Transverse colon (tissue), 4 donors: ENCODE results near the gene C20orf202.

Experiments
- POLR2A ChIP-seq: fragments of 450-650 bp; IDR thresholded peaks from one replicate; pipeline ENCODE4 v1.6.1; 2016; ENCODE audit warnings: antibody characterized with exemption, mild to moderate bottlenecking, moderate library complexity
- POLR2AphosphoS5 ChIP-seq, 3 donors: sonication (generic); formaldehyde crosslinking; IDR thresholded peaks; one replicate each; pipeline ENCODE4 v1.6.1; 2016; ENCODE audit warnings: antibody characterized with exemption in 3 of 3
- TF ChIP-seq, protein P1 (sequence below), 5 experiments: fragments of 200-600 bp in 3 of 5; fragments of 450-650 bp in 2 of 5; sonication (generic) in 3 of 5; IDR thresholded peaks; 1 replicate in 2 of 5; 2 replicates in 3 of 5; pipeline ENCODE4 v1.5.1; 2016 to 2017; ENCODE audit warnings: antibody characterized with exemption in 5 of 5, inconsistent platforms in 3 of 5, mild to moderate bottlenecking in 2 of 5, moderate library complexity in 1 of 5

- TF ChIP-seq, protein P1, sequence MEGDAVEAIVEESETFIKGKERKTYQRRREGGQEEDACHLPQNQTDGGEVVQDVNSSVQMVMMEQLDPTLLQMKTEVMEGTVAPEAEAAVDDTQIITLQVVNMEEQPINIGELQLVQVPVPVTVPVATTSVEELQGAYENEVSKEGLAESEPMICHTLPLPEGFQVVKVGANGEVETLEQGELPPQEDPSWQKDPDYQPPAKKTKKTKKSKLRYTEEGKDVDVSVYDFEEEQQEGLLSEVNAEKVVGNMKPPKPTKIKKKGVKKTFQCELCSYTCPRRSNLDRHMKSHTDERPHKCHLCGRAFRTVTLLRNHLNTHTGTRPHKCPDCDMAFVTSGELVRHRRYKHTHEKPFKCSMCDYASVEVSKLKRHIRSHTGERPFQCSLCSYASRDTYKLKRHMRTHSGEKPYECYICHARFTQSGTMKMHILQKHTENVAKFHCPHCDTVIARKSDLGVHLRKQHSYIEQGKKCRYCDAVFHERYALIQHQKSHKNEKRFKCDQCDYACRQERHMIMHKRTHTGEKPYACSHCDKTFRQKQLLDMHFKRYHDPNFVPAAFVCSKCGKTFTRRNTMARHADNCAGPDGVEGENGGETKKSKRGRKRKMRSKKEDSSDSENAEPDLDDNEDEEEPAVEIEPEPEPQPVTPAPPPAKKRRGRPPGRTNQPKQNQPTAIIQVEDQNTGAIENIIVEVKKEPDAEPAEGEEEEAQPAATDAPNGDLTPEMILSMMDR (IDR thresholded peaks at IDR 0.05), result no peak
- TF ChIP-seq POLR2A (no peak), POLR2AphosphoS5 (IDR thresholded peaks at IDR 0.05) (no peak)
These were observed 13.4 kb upstream of the C20orf202 start for GRCh38 chr20:1189827-1190226.
